Adrenal gland (tissue), 12 donors: ENCODE data around the gene GLE1. TPM values are rescaled to one million over a fixed set of nuclear protein-coding genes. Genes with fewer than 3 reads are reported as not detected.

Source experiments
- DNase-seq, 7 donors: peaks; one replicate each; pipeline ENCODE4 v3.0.0-alpha.2; 2019 to 2020
- H3K27ac ChIP-seq, 5 donors: fragments of 200-600 bp; sonication (generic) in 4 of 5; 1 replicate in 3 of 5; 2 replicates in 2 of 5; pipeline versions ENCODE4 v1.5.1 to v1.8.0; 2016 to 2020; ENCODE audit warnings: mild to moderate bottlenecking in 1 of 5
- H3K27me3 ChIP-seq: fragments of 200-600 bp; 2 replicates; pipeline ENCODE4 v1.8.0; 2021
- H3K36me3 ChIP-seq, 2 donors: fragments of 200-600 bp; replicated peaks in 1 of 2; 1 replicate in 1 of 2; 2 replicates in 1 of 2; pipeline versions ENCODE4 v1.5.1 to v1.8.0; 2018 to 2022
- H3K4me1 ChIP-seq, 2 donors: fragments of 200-600 bp; replicated peaks in 1 of 2; 1 replicate in 1 of 2; 2 replicates in 1 of 2; pipeline versions ENCODE4 v1.5.1 to v1.8.0; 2018 to 2021
- H3K4me3 ChIP-seq, 4 donors: fragments of 200-600 bp; sonication (generic) in 3 of 4; one replicate each; pipeline ENCODE4 v1.5.1; 2016 to 2018
- H3K9me3 ChIP-seq, 3 donors: fragments of 200-600 bp; sonication (generic) in 1 of 3; replicated peaks in 1 of 3; 1 replicate in 2 of 3; 2 replicates in 1 of 3; pipeline versions ENCODE4 v1.5.1 to v1.8.0; 2016 to 2021
- POLR2A ChIP-seq, 2 donors: fragments of 450-650 bp; IDR thresholded peaks; one replicate each; pipeline ENCODE4 v1.6.1; 2017; ENCODE audit warnings: antibody characterized with exemption in 2 of 2, mild to moderate bottlenecking in 2 of 2, moderate library complexity in 1 of 2
- WGBS, 4 donors: extraction: QIAGEN DNeasy Blood & Tissue Kit in 2 of 4; methylation state at CpG; one replicate each; pipeline versions ENCODE4 v1.1.5 to v1.1.7; 2013 to 2017; 5-methylcytosine and 5-hydroxymethylcytosine counted together
- intact Hi-C, 2 donors: fragments of 100-400 bp; cut with DNase I; formaldehyde crosslinking; loops; one replicate each; pipeline versions ENCODE4 v1.14.1 to v1.15.0; 2022 to 2023
- polyA plus RNA-seq, 3 donors: library from polyadenylated mRNA; stranded (reverse); fragments of 200-250 nt in 2 of 3; fragments of 350-450 nt in 1 of 3; fragmentation: Illumina TruSeq in 1 of 3; extraction: RNeasy Lipid Tissue Mini Kit (QIAGEN cat#74804) in 1 of 3; gene quantifications; one replicate each; pipeline ENCODE4 v1.2.3, GENCODE V29; 2013 to 2014
- total RNA-seq, 9 donors: library from RNA; depleted of rRNA in 4 of 9; stranded (reverse); fragments of >200 nt in 4 of 9; fragments of 120-200 nt in 1 of 9; fragmentation: NEBNext Ultra II Directional in 1 of 9; extraction: Animal tissue kit (Norgen Biotek cat#: 25700) in 1 of 9; gene quantifications; one replicate each; pipeline versions ENCODE4 v1.1.0 to v1.2.4, GENCODE V29; 2013 to 2023
- TF ChIP-seq, protein P1 (sequence below), 6 experiments: fragments of 450-650 bp in 4 of 6; fragments of 200-600 bp in 2 of 6; sonication (generic) in 1 of 6; IDR thresholded peaks; 1 replicate in 5 of 6; 2 replicates in 1 of 6; pipeline versions ENCODE4 v1.5.1 to v1.8.0; 2016 to 2021; ENCODE audit warnings: antibody characterized with exemption in 6 of 6, mild to moderate bottlenecking in 2 of 6, moderate library complexity in 1 of 6
- donor health status: healthy with polysubstance abuse.
- donor health status: Bipolar disorder and iron deficiency.
- donor health status: DM: yes; HTN: yes; CAD: no.
- donor health status: DM: no; HTN: no; CAD: no.
- donor health status: DM: no; HTN: no; CAD: no.
- donor health status: DM: yes; HTN: yes; CAD: no.

Gene GLE1
- total and polyA plus RNA-seq, 12 donors = 13.1 to 81.9 (median 28.5) TPM

DNA sequence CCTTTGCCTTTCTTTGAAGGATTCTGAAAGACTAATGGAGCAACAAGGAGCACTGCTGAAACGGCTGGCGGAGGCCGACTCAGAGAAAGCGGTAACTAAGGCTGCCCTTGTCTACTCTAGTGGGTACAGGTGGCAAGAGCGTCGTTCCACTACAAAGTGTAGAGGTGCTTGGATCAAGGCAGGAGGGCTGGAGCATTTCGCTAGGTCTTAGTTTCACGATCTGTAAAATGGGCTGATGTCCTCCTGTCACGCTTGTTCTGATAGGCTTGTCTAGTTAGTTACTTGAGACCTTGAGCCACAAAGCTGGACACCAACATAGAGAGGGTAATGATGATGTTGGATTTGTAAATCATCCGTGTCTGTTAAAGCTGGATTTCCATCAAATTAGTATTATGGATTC is 23.0 kb upstream of the GLE1 start:
- Histone ChIP-seq H3K27ac (no peak overlapping the region), H3K27me3 (no peaks in the 10 kb centered on the region), H3K4me1 (no peaks in the 10 kb centered on the region), H3K36me3 (peaks cover 0 to 69% of the 10 kb centered on the region in 2 donors), H3K9me3 (no peaks in the 10 kb centered on the region), H3K4me3 (no peak overlapping the region)
- DNase-seq = no peak
- intact Hi-C loops = no loop called here
- no peak for TF ChIP-seq POLR2A (IDR thresholded peaks at IDR 0.05)
- TF ChIP-seq, protein P1, sequence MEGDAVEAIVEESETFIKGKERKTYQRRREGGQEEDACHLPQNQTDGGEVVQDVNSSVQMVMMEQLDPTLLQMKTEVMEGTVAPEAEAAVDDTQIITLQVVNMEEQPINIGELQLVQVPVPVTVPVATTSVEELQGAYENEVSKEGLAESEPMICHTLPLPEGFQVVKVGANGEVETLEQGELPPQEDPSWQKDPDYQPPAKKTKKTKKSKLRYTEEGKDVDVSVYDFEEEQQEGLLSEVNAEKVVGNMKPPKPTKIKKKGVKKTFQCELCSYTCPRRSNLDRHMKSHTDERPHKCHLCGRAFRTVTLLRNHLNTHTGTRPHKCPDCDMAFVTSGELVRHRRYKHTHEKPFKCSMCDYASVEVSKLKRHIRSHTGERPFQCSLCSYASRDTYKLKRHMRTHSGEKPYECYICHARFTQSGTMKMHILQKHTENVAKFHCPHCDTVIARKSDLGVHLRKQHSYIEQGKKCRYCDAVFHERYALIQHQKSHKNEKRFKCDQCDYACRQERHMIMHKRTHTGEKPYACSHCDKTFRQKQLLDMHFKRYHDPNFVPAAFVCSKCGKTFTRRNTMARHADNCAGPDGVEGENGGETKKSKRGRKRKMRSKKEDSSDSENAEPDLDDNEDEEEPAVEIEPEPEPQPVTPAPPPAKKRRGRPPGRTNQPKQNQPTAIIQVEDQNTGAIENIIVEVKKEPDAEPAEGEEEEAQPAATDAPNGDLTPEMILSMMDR (IDR thresholded peaks at IDR 0.05) = no peak
- WGBS, 4 donors = 97 to 98% (median 98%) methylated on average over 10 of the region's 10 CpGs

DNA sequence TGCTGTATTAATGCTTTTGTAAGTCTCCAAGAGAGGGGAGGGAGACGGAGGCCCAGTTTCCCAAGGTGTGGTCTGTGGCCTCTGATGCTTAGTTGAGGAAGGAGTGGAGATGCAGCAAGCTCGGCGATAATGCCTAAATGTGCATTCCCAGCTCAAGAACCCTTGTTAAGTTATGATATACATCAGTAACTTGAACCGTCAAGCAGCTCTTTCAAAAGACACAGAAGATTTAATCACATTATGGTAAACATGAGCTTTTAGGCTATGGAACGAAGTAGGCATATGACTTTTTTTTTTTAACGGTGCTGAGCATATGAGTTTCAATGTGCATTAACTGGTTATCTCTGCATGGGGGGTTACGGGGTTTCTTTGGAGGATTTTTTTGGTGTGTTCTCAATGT is 22.3 kb upstream of the GLE1 start:
- Histone ChIP-seq H3K9me3 (no peaks in the 10 kb centered on the region), H3K36me3 (peaks cover 0 to 74% of the 10 kb centered on the region in 2 donors), H3K27me3 (no peaks in the 10 kb centered on the region), H3K4me3 (no peak overlapping the region), H3K27ac (no peak overlapping the region), H3K4me1 (no peaks in the 10 kb centered on the region)
- no peak for TF ChIP-seq POLR2A (IDR thresholded peaks at IDR 0.05)
- TF ChIP-seq, protein P1 (IDR thresholded peaks at IDR 0.05) = no peak
- WGBS, 4 donors = 93 to 97% (median 95%) methylated on average over 7 of the region's 7 CpGs
- intact Hi-C loops = no loop called here
- no peak for DNase-seq

DNA sequence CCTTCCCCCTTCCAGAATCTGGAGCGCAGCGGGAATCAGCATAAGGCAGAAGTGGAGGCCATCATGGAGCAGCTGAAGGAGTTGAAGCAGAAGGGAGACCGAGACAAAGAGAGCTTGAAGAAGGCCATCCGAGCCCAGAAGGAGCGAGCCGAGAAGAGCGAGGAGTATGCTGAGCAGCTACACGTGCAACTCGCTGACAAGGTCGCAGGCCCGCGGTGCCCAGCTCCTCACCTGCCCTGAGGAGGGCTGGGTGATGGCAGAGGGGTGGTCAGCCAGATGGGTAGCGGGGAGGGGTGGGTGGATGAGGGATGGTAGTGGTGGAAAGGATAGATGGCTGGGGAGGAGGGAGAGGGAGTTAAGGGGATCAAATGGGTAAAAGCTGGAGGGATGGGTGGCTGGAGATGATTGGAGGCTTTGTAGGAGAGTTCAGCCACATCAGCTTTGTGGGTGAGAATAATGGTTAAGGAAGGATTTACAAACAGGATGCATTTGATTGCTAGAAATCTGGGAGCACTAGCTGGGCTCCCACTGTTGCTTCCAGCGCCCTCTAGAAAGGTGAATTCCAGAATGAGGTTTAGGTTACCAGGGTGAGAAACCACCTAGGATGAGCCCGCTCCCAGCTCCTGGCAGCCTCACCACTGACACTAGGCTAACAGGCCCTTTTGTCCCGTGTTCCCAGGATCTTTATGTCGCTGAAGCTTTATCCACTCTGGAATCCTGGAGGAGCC is 19.7 kb upstream of the GLE1 start:
- H3K4me1 ChIP-seq = no peaks in the 10 kb centered on the region

DNA sequence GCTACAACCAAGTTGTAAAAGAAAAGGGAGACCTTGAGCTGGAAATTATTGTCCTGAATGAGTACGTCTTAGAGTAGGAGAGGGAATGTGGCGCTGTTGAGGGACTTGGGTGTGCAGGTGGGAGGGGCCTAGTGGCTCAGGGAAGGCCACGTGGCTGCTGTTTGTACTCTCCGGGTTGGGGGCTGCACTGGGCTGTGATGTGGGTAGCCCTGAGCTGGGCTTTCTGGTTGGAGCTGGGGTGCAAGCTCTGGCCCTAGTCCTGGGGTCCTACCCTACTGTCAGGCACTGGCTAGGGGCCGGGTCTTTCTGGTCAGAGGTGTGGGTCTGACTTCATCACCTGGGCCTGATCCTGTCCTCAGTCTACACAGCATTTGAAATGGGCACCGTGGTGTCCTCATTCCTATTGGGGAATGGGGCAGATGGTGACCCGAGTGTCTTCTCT is 19.1 kb upstream of the GLE1 start:
- intact Hi-C loops = no loop called here
- Histone ChIP-seq H3K27me3 (no peaks in the 10 kb centered on the region), H3K36me3 (peaks cover 0 to 69% of the 10 kb centered on the region in 2 donors), H3K4me1 (no peaks in the 10 kb centered on the region), H3K9me3 (no peaks in the 10 kb centered on the region), H3K27ac (no peak overlapping the region), H3K4me3 (no peak overlapping the region)
- DNase-seq = no peak
- whole genome bisulfite sequencing, 4 donors = 80 to 89% (median 83%) methylated on average over 7 of the region's 7 CpGs
- TF ChIP-seq POLR2A (IDR thresholded peaks at IDR 0.05) = no peak
- TF ChIP-seq, protein P1 (IDR thresholded peaks at IDR 0.05) = no peak

More for the DNA sequence above, 19.7 kb upstream of the GLE1 start:
- no peak overlapping the region for H3K27ac ChIP-seq
- no peak for DNase-seq
- H3K4me3 ChIP-seq = no peak overlapping the region
- peaks cover 0 to 66% of the 10 kb centered on the region in 2 donors for H3K36me3 ChIP-seq
- intact Hi-C loops = no loop called here
- H3K27me3 ChIP-seq = no peaks in the 10 kb centered on the region
- 89 to 97% (median 94%) methylated on average over 16 to 17 of the region's 17 CpGs for WGBS, 4 donors
- H3K9me3 ChIP-seq = no peaks in the 10 kb centered on the region
- TF ChIP-seq POLR2A (IDR thresholded peaks at IDR 0.05) = no peak
- TF ChIP-seq, protein P1 (IDR thresholded peaks at IDR 0.05) = no peak
